Ovary (tissue), 10 donors: ENCODE data around the gene RXRB. TPM values are rescaled to one million over a fixed set of nuclear protein-coding genes. Genes with fewer than 3 reads are reported as not detected.

Experiments
- DNase-seq, 5 donors: peaks; one replicate each; pipeline ENCODE4 v3.0.0-alpha.2; 2019 to 2020
- H3K27ac ChIP-seq, 2 donors: fragments of 200-600 bp; one replicate each; pipeline versions ENCODE4 v1.5.1 to v1.8.0; 2019 to 2022
- H3K27me3 ChIP-seq: fragments of 200-600 bp; one replicate; pipeline ENCODE4 v1.8.0; 2022
- H3K36me3 ChIP-seq: fragments of 200-600 bp; sonication (generic); one replicate; pipeline ENCODE4 v1.5.1; 2019
- H3K4me1 ChIP-seq: one replicate; pipeline ENCODE4 v1.8.1; 2013; ENCODE audit warnings: mild to moderate bottlenecking, moderate library complexity; ENCODE audit not compliant: insufficient read depth
- H3K4me3 ChIP-seq: fragments of 200-600 bp; sonication (generic); one replicate; pipeline ENCODE4 v1.5.1; 2017
- H3K9me3 ChIP-seq, 2 donors: fragments of 200-600 bp in 1 of 2; sonication (generic) in 1 of 2; one replicate each; pipeline versions ENCODE4 v1.5.1 to v1.8.1; 2013 to 2019; ENCODE audit warnings: mild to moderate bottlenecking in 1 of 2, moderate library complexity in 1 of 2
- CTCF ChIP-seq, 3 donors: fragments of 450-650 bp in 2 of 3; fragments of 200-600 bp in 1 of 3; IDR thresholded peaks; one replicate each; pipeline versions ENCODE4 v1.5.1 to v1.8.0; 2016 to 2022; ENCODE audit warnings: antibody characterized with exemption in 3 of 3, mild to moderate bottlenecking in 1 of 3
- EP300 ChIP-seq: sonication (generic); formaldehyde crosslinking; IDR thresholded peaks from one replicate; pipeline ENCODE4 v1.6.1; 2017; ENCODE audit warnings: antibody characterized with exemption
- POLR2A ChIP-seq: fragments of 450-650 bp; IDR thresholded peaks from one replicate; pipeline ENCODE4 v1.6.1; 2017; ENCODE audit warnings: antibody characterized with exemption, mild to moderate bottlenecking, moderate library complexity
- WGBS, 3 donors: extraction: QIAGEN DNeasy Blood & Tissue Kit in 1 of 3; methylation state at CpG; one replicate each; pipeline versions ENCODE4 v1.1.5 to v1.1.7; 2013 to 2017; 5-methylcytosine and 5-hydroxymethylcytosine counted together
- intact Hi-C, 4 donors: fragments of 100-400 bp; cut with DNase I; formaldehyde crosslinking; loops; one replicate each; pipeline versions ENCODE4 v1.11.0 to v1.15.1; 2022 to 2023
- long read RNA-seq, 3 donors: library from polyadenylated mRNA in 2 of 3; unstranded in 2 of 3; transcript quantifications; one replicate each; pipeline ENCODE4 v2.0.0 and lab custom pipeline, GENCODE V29; 2021 to 2026
- polyA plus RNA-seq, 2 donors: library from polyadenylated mRNA; stranded (reverse); fragments of 200-250 nt in 1 of 2; fragments of 350-450 nt in 1 of 2; fragmentation: Illumina TruSeq in 1 of 2; extraction: RNeasy Lipid Tissue Mini Kit (QIAGEN cat#74804) in 1 of 2; gene quantifications; one replicate each; pipeline ENCODE4 v1.2.3, GENCODE V29; 2013 to 2014
- total RNA-seq, 7 donors: library from RNA; depleted of rRNA in 2 of 7; stranded (reverse); fragments of >200 nt in 2 of 7; fragmentation: NEBNext Ultra II Directional in 3 of 7; extraction: Animal tissue kit (Norgen Biotek cat#: 25700) in 3 of 7; gene quantifications; one replicate each; pipeline versions ENCODE4 v1.1.0 to v1.2.4, GENCODE V29; 2016 to 2023
- donor health status: DM: no; HTN: no; CAD: no; lungs with moderate emphysema.
- donor health status: DM: no; HTN: no; CAD: no.
- donor health status: Bipolar disorder and iron deficiency.
- donor health status: DM: yes; HTN: yes; CAD: no.
- donor health status: DM: no; HTN: no; CAD: no.
- donor health status: DM: yes; HTN: yes; CAD: no.

The RXRB gene
- total RNA-seq (10 to 100 TPM; 19.8 to 54.0 (median 48.5) TPM), polyA plus RNA-seq (10 to 100 TPM; 40.9 to 42.1 TPM)
- long read RNA-seq, donor 1, transcript RXRB-205 (2 exons, 582 nt), result major isoform, 9 of 51 reads
- long read RNA-seq, donor 1, partial matches to known transcripts, result 23 of 51 reads
- long read RNA-seq, donor 1, other reads (novel, unspliced or antisense), result 14 of 51 reads
- long read RNA-seq, donor 2, partial matches to known transcripts, result 0 of 10 reads
- long read RNA-seq, donor 2, other reads (novel, unspliced or antisense), result 0 of 10 reads
- long read RNA-seq, donor 3, transcript RXRB-202 (10 exons, 2,846 nt), result major isoform, 13 of 61 reads
- long read RNA-seq, donor 3, transcript RXRB-201 (10 exons, 2,908 nt), result minor isoform, 10 of 61 reads
- long read RNA-seq, donor 3, partial matches to known transcripts, result 5 of 61 reads
- long read RNA-seq, donor 3, other reads (novel, unspliced or antisense), result 25 of 61 reads

- no peaks in the 10 kb centered on the region for H3K9me3 ChIP-seq
- H3K36me3 ChIP-seq, result no peaks in the 10 kb centered on the region
- WGBS, 3 donors, result 0 to 1% (median 0%) methylated on average over 60 to 68 of the region's 68 CpGs
- TF ChIP-seq POLR2A (peak; percentile 58), CTCF (IDR thresholded peaks at IDR 0.05) (no peak), EP300 (no peak)
- intact Hi-C loops, result no loop called here
- peak within 1 kb of the TSS; percentile 76 to 90 for H3K27ac ChIP-seq
- H3K27me3 ChIP-seq, result no peaks in the 10 kb centered on the region
- DNase-seq, result peak; percentile 99 to 100 (median 99)
- peak within 1 kb of the TSS; percentile 81 for H3K4me3 ChIP-seq
- peaks cover 27% of the 10 kb centered on the region for H3K4me1 ChIP-seq
Observed at GRCh38 chr6:33200219-33201146, at the start of gene RXRB, which contains the start of gene SLC39A7. Gene RXRB (minus strand): TSS chr6:33200665. CDS start chr6:33200476, 189 bp downstream. Gene SLC39A7 (plus strand): TSS chr6:33200867. CDS start chr6:33201246, 379 bp downstream.

- 9 to 17% (median 12%) methylated on average over 14 to 15 of the region's 15 CpGs for WGBS, 3 donors
- Histone ChIP-seq H3K9me3 (no peaks in the 10 kb centered on the region), H3K36me3 (no peaks in the 10 kb centered on the region), H3K4me3 (peak overlapping the region; percentile 62), H3K4me1 (peaks cover 3% of the 10 kb centered on the region), H3K27ac (peak overlapping the region; percentile 78 to 84), H3K27me3 (no peaks in the 10 kb centered on the region)
- TF ChIP-seq POLR2A, result no peak
- intact Hi-C loops, result loop anchor here (2.0 to 10.0 kb wide), 5 partner anchors 87 to 245 kb away; partner anchors contain the start of gene HLA-DOA (in 3 of the 4)
- DNase-seq, result peak in 3 of 5 donors; percentile 41 to 53 (median 47)
Observed at GRCh38 chr6:33249732-33250630, 49.5 kb upstream of the RXRB start.

GRCh38 chr6:33248932-33249731, 48.7 kb upstream of the RXRB start:
- peaks cover 3% of the 10 kb centered on the region for H3K4me1 ChIP-seq
- H3K36me3 ChIP-seq, result no peaks in the 10 kb centered on the region
- WGBS, 3 donors, result 0% methylated on average over 51 to 58 of the region's 58 CpGs
- peak overlapping the region; percentile 62 for H3K4me3 ChIP-seq
- TF ChIP-seq CTCF (IDR thresholded peaks at IDR 0.05) (peak in 2 of 3 donors; percentile 9 to 21), POLR2A (peak; percentile 79), EP300 (no peak)
- DNase-seq, result peak; percentile 94 to 98 (median 97)
- intact Hi-C loops, result loop anchor here (2.0 to 10.0 kb wide), 5 partner anchors 86 to 244 kb away; partner anchors contain the start of gene HLA-DOA (in 3 of the 4)
- peak overlapping the region; percentile 78 to 84 for H3K27ac ChIP-seq
- H3K9me3 ChIP-seq, result no peaks in the 10 kb centered on the region
- H3K27me3 ChIP-seq, result no peaks in the 10 kb centered on the region

- Histone ChIP-seq H3K9me3 (no peaks in the 10 kb centered on the region), H3K4me1 (peaks cover 3% of the 10 kb centered on the region), H3K4me3 (peak overlapping the region; percentile 51), H3K27ac (peak overlapping the region; percentile 73 to 84), H3K36me3 (no peaks in the 10 kb centered on the region), H3K27me3 (no peaks in the 10 kb centered on the region)
- WGBS, 3 donors, result 0 to 1% (median 1%) methylated on average over 18 of the region's 18 CpGs
- TF ChIP-seq CTCF (IDR thresholded peaks at IDR 0.05), result peak in 1 of 3 donors; percentile 4
- no peak for TF ChIP-seq EP300
- no peak for TF ChIP-seq POLR2A
- peak in 1 of 5 donors; percentile 50 for DNase-seq
- intact Hi-C loops, result loop anchor here (2.0 to 10.0 kb wide), 5 partner anchors 86 to 244 kb away; partner anchors contain the start of gene HLA-DOA (in 3 of the 4)
Observed at GRCh38 chr6:33248643-33248931, 48.1 kb upstream of the RXRB start.
